ENCODE measurements around the gene ASB13. TPM values are rescaled to one million over a fixed set of nuclear protein-coding genes. Genes with fewer than 3 reads are reported as not detected.

ASB13 gene
- total and polyA plus RNA-seq, 10 of the 15 experiments (the other 5 are each of a cell fraction or from before 2014, with no cell fraction given) = 0.02 to 0.59 (median 0.10) TPM; not detected in 2

GRCh38 chr10:5670662-5671375 is 4.4 kb upstream of the ASB13 start:
- WGBS (ENCODE audit: insufficient coverage, insufficient replicate concordance, low lambda C conversion rate, missing lambda C conversion rate) = 22% methylated on average over 8 of the region's 8 CpGs

More at GRCh38 chr10:5670662-5671375, 4.4 kb upstream of the ASB13 start:
- intact Hi-C loops (cut with micrococcal nuclease; ENCODE audit: unreplicated experiment) (no loop called here), in situ Hi-C loops (cut with MboI) (no loop called here)
- POLR2A ChIA-PET = no interaction called here
- Histone ChIP-seq H3K27ac (ENCODE audit: control insufficient read depth, insufficient read depth) (no peak overlapping the region), H3K9ac (ENCODE audit: control insufficient read depth, insufficient read depth, low read length) (no peak overlapping the region), H3K36me3 (ENCODE audit: control insufficient read depth in 2 of 2, insufficient read depth in 2 of 2, low read length in 1 of 2) (no peaks in the 10 kb centered on the region), H3K27me3 (replicated peaks in 1 of 2; ENCODE audit: control insufficient read depth in 2 of 2, insufficient read depth in 2 of 2, low read length in 1 of 2) (peaks cover 6 to 13% of the 10 kb centered on the region in 2 experiments), H3K4me2 (ENCODE audit: control insufficient read depth, insufficient read depth) (no peak overlapping the region), H2AFZ (ENCODE audit: control insufficient read depth, low read depth, low read length) (no peak overlapping the region), H3K79me2 (ENCODE audit: control insufficient read depth, insufficient read depth, low read length) (no peaks in the 10 kb centered on the region), H3K4me3 (no peak overlapping the region), H3K4me1 (ENCODE audit: control insufficient read depth, insufficient read depth, low read length) (peaks cover 8% of the 10 kb centered on the region), H4K20me1 (ENCODE audit: control insufficient read depth, insufficient read depth) (no peaks in the 10 kb centered on the region), H3K9me3 (replicated peaks; ENCODE audit: control insufficient read depth, insufficient read depth, low read length) (no peaks in the 10 kb centered on the region; the same call in 2 of the 3 replicates)
- DNase-seq (ENCODE audit: low read depth, low spot score) = no peak
- CTCF ChIA-PET = interaction anchor here (1.2 to 2.0 kb wide), 2 partner anchors 8 to 42 kb away, joined by 3 to 6 read pairs; no protein-coding TSS in a partner anchor
- RAD21 ChIA-PET (ENCODE audit: unreplicated experiment) = no interaction called here
- ATAC-seq = no peak
- FAIRE-seq = no peak
- TF ChIP-seq HCFC1 (IDR thresholded peaks at IDR 0.05; ENCODE audit: low read length) = no peak
- TF ChIP-seq GABPA (IDR thresholded peaks at IDR 0.05; ENCODE audit: low read depth) = no peak
- TF ChIP-seq PAX5 (IDR thresholded peaks at IDR 0.05; ENCODE audit: borderline replicate concordance, low read depth, low read length) = no peak
- TF ChIP-seq JUNB (IDR thresholded peaks at IDR 0.05) = no peak
- no peak for TF ChIP-seq ATF7 (IDR thresholded peaks at IDR 0.05; ENCODE audit: low read depth)
- TF ChIP-seq MTA3 (IDR thresholded peaks at IDR 0.05; ENCODE audit: borderline replicate concordance, low read length) = no peak
- no peak for TF ChIP-seq ATF2 (IDR thresholded peaks at IDR 0.05; ENCODE audit: low read length)
- no peak for TF ChIP-seq CBFB (IDR thresholded peaks at IDR 0.05; ENCODE audit: low read depth)
- no peak for TF ChIP-seq IRF4 (IDR thresholded peaks at IDR 0.05; ENCODE audit: low read depth, low read length)
- no peak for TF ChIP-seq NBN (IDR thresholded peaks at IDR 0.05)
- no peak for TF ChIP-seq ZNF384 (IDR thresholded peaks at IDR 0.05; ENCODE audit: borderline replicate concordance, low read depth, low read length)
- TF ChIP-seq ZNF274 (IDR thresholded peaks at IDR 0.05; ENCODE audit: insufficient read depth, insufficient read length) = no peak
- no TSS peak for BruUV-seq (replicated peaks)
- SMC1A ChIA-PET (ENCODE audit: uncharacterized antibody, unreplicated experiment) = interaction anchor here (1.4 kb wide), 2 partner anchors 10 to 13 kb away, joined by 3 read pairs; no protein-coding TSS in a partner anchor
